ENCODE measurements around the gene SOWAHC.

GRCh38 chr2:109662889-109663288 is 48.7 kb downstream of the SOWAHC start:
- TF ChIP-seq CTCF (IDR thresholded peaks at IDR 0.05), result peak in 4 of 7 experiments; percentile 26 to 47 (median 44)
- TF ChIP-seq POLR2A (IDR thresholded peaks at IDR 0.05), result no peak

All from body of pancreas (tissue), 4 donors.